HUES48 (cell line): ENCODE results near the gene RRAGC.

Source experiments
- H3K27ac ChIP-seq: one replicate; pipeline ENCODE4 v1.7.0; 2013; ENCODE audit warnings: low read depth, low read length, inconsistent platforms
- H3K27me3 ChIP-seq: 2 replicates; pipeline ENCODE4 v1.6.1; 2013; ENCODE audit warnings: mild to moderate bottlenecking, low read length; ENCODE audit not compliant: control insufficient read depth, insufficient read depth
- H3K36me3 ChIP-seq: 2 replicates; pipeline ENCODE4 v1.6.1; 2013; ENCODE audit warnings: low read length; ENCODE audit not compliant: control insufficient read depth, insufficient read depth
- H3K4me1 ChIP-seq: 2 replicates; pipeline ENCODE4 v1.6.1; 2013; ENCODE audit warnings: mild to moderate bottlenecking, low read length; ENCODE audit not compliant: control insufficient read depth, insufficient read depth
- H3K4me3 ChIP-seq: 2 replicates; pipeline ENCODE4 v1.5.1; 2013; ENCODE audit warnings: mild to moderate bottlenecking, low read depth, low read length
- H3K9ac ChIP-seq: 2 replicates; pipeline ENCODE4 v1.6.1; 2013; ENCODE audit warnings: mild to moderate bottlenecking, low read depth, low read length, moderate library complexity
- H3K9me3 ChIP-seq: 2 replicates; pipeline ENCODE4 v1.6.1; 2013; ENCODE audit warnings: low read length; ENCODE audit not compliant: control insufficient read depth, insufficient read depth

The RRAGC gene

GRCh38 chr1:38831731-38832369 is 27.7 kb downstream of the RRAGC start:
- Histone ChIP-seq H3K36me3 (no peaks in the 10 kb centered on the region), H3K4me1 (peaks cover 6% of the 10 kb centered on the region), H3K27ac (no peak overlapping the region), H3K27me3 (no peaks in the 10 kb centered on the region; the same call in 1 of the 2 replicates), H3K4me3 (no peak overlapping the region), H3K9me3 (no peaks in the 10 kb centered on the region), H3K9ac (no peak overlapping the region)

DNA sequence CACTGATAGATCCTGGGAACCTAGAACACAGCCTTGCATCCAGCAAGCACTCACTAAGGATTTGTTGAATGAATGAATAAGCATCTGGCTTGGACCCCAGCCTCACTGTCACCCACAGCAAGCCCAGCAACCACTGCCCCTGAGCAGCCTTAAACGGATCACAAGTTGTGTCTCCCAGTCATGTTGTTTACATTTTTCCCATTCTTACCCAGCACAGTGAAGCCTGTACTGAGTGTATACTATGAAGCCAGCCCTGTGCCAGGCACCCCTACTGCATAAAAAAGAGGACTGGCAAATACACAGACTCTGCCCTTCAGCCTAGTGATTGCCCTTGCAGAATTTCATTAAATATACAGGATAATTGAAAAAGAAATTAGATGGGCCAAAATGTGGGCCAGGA is 30.2 kb downstream of the RRAGC start:
- Histone ChIP-seq H3K4me3 (no peak overlapping the region), H3K36me3 (no peaks in the 10 kb centered on the region), H3K27ac (no peak overlapping the region), H3K4me1 (no peaks in the 10 kb centered on the region), H3K9ac (no peak overlapping the region), H3K27me3 (no peaks in the 10 kb centered on the region; the same call in 1 of the 2 replicates), H3K9me3 (no peaks in the 10 kb centered on the region)

- no peak overlapping the region for H3K27ac ChIP-seq
Measured at GRCh38 chr1:38827318-38827717, 32.3 kb downstream of the RRAGC start.

DNA sequence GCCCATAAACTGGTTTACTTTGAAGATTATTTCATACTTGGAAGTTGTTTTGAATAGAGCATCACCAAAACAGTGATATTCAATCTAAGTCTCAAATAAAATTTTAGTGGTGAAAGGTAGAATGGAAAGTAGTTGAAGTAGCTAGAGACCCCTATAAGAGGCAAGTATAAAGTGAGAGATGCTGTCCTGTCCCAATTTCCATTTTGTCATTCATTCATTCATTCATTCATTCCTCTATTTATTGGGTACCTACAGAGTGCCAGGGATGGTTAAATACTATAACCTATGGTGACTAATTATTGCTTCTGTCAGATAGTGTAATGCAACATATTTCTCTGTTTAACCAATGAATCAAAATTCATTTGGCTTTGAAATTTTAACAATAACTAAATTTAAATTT is 32.7 kb downstream of the RRAGC start:
- no peaks in the 10 kb centered on the region for H3K27me3 ChIP-seq
- H3K9ac ChIP-seq: no peak overlapping the region
- no peak overlapping the region for H3K27ac ChIP-seq
- H3K4me1 ChIP-seq: no peaks in the 10 kb centered on the region
- H3K9me3 ChIP-seq: no peaks in the 10 kb centered on the region
- no peaks in the 10 kb centered on the region for H3K36me3 ChIP-seq
- H3K4me3 ChIP-seq: no peak overlapping the region

More at GRCh38 chr1:38827318-38827717, 32.3 kb downstream of the RRAGC start:
- H3K4me1 ChIP-seq: no peaks in the 10 kb centered on the region
- H3K27me3 ChIP-seq: no peaks in the 10 kb centered on the region; the same call in 1 of the 2 replicates
- H3K9me3 ChIP-seq: no peaks in the 10 kb centered on the region
- H3K9ac ChIP-seq: no peak overlapping the region
- no peak overlapping the region for H3K4me3 ChIP-seq
- H3K36me3 ChIP-seq: no peaks in the 10 kb centered on the region

- no peaks in the 10 kb centered on the region for H3K4me1 ChIP-seq
- H3K9me3 ChIP-seq: no peaks in the 10 kb centered on the region
- H3K36me3 ChIP-seq: no peaks in the 10 kb centered on the region
- H3K27me3 ChIP-seq: no peaks in the 10 kb centered on the region; the same call in 1 of the 2 replicates
- H3K4me3 ChIP-seq: no peak overlapping the region
- H3K9ac ChIP-seq: no peak overlapping the region
- no peak overlapping the region for H3K27ac ChIP-seq
Measured at GRCh38 chr1:38826262-38826661, 33.3 kb downstream of the RRAGC start.

DNA sequence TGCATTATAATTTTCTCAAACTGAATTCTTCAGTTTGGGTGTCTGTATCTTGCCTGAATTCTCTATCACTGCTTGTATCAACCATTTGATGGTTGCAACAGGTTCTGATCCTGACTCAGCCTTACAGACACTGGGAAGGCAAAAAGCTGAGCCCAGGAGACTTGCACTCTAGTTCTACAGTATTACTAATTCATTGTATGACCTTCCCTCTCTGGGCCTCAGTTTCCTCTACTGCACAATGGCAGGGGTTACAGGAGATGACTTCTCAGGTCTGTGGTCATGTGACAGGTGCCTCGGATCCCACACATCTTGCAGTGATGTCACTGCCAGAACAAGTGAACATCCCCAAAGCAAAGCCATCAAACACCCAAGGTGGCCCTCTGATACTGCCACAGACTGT is 38.7 kb downstream of the RRAGC start:
- H3K4me1 ChIP-seq: peaks cover 7% of the 10 kb centered on the region; the same call in 1 of the 2 replicates
- H3K4me3 ChIP-seq: no peak overlapping the region
- H3K36me3 ChIP-seq: no peaks in the 10 kb centered on the region
- H3K27ac ChIP-seq: no peak overlapping the region
- H3K27me3 ChIP-seq: peaks cover 35% of the 10 kb centered on the region
- H3K9ac ChIP-seq: no peak overlapping the region
- H3K9me3 ChIP-seq: 0 out of 2 replicates have a peak, but pooled peaks cover 5% of the 10 kb centered on the region

GRCh38 chr1:38819516-38819915 is 40.1 kb downstream of the RRAGC start:
- no peak overlapping the region for H3K9ac ChIP-seq

GRCh38 chr1:38819040-38819439 is 40.5 kb downstream of the RRAGC start:
- Histone ChIP-seq H3K4me1 (peaks cover 16% of the 10 kb centered on the region), H3K4me3 (peak overlapping the region; percentile 70), H3K27ac (no peak overlapping the region), H3K27me3 (peaks cover 53% of the 10 kb centered on the region), H3K36me3 (no peaks in the 10 kb centered on the region), H3K9me3 (0 out of 2 replicates have a peak, but pooled peaks cover 5% of the 10 kb centered on the region), H3K9ac (no peak overlapping the region)

More at GRCh38 chr1:38819516-38819915, 40.1 kb downstream of the RRAGC start:
- no peak overlapping the region for H3K4me3 ChIP-seq
- H3K36me3 ChIP-seq: no peaks in the 10 kb centered on the region
- peaks cover 12% of the 10 kb centered on the region; the same call in 1 of the 2 replicates for H3K4me1 ChIP-seq
- H3K9me3 ChIP-seq: 0 out of 2 replicates have a peak, but pooled peaks cover 5% of the 10 kb centered on the region
- peaks cover 48% of the 10 kb centered on the region for H3K27me3 ChIP-seq
- H3K27ac ChIP-seq: no peak overlapping the region

DNA sequence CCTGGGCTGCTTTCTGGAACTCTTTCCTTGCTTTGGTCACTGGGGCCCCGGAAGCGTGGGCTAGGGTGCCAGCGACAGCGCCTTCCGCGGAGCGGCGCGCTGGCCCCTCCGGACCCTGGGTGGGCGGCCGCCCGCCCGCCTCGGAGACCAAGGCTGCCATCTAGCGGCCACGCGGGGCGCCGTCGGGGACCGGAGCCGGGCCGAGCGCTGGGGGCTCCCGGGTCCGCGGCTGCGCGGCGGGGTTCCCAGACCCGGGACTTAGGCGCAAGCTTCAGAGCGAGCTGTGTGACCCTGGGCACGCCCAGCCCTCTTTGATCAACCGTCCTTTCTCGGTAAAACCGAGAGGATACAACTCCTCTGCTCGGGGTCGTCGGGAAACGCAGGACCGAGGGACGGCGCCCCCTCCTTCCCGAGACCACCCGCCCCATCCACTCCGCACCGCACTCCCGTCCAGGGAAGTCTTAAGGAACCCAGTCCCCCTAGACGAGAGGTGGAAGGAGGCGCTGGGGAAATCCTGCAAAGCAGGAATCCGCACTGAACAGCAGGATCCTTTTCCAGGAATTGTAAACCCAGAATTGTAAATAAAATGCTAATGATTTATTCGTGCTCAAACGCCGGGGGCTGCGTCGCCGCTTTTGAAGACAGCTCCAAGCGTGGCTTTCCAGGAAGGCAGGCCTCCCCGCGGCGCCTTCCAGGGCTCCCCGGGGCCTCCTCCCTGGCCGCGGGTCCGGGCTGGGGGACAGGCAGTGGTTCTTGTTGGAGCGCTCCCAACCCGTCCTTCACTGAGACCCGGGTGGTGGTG is 41.2 kb downstream of the RRAGC start:
- H3K27ac ChIP-seq: no peak overlapping the region
- no peaks in the 10 kb centered on the region for H3K36me3 ChIP-seq
- no peak overlapping the region for H3K9ac ChIP-seq
- peak overlapping the region; percentile 70 for H3K4me3 ChIP-seq
- H3K4me1 ChIP-seq: peaks cover 20% of the 10 kb centered on the region
- 0 out of 2 replicates have a peak, but pooled peaks cover 5% of the 10 kb centered on the region for H3K9me3 ChIP-seq
- peaks cover 58% of the 10 kb centered on the region for H3K27me3 ChIP-seq

- no peak overlapping the region for H3K9ac ChIP-seq
- H3K4me3 ChIP-seq: peak overlapping the region; percentile 70
Measured at GRCh38 chr1:38817267-38818174, 42.1 kb downstream of the RRAGC start.

More at GRCh38 chr1:38817267-38818174, 42.1 kb downstream of the RRAGC start:
- Histone ChIP-seq H3K27me3 (peaks cover 58% of the 10 kb centered on the region), H3K27ac (no peak overlapping the region), H3K9me3 (0 out of 2 replicates have a peak, but pooled peaks cover 5% of the 10 kb centered on the region), H3K36me3 (no peaks in the 10 kb centered on the region), H3K4me1 (peaks cover 20% of the 10 kb centered on the region)
